K562 (cell line): ENCODE results near the gene LTBR. TPM values are rescaled to one million over a fixed set of nuclear protein-coding genes. Genes with fewer than 3 reads are reported as not detected.

ENCODE experiments used
- ATAC-seq: fragments of 200-7000 bp; cut with Tn5 transposase; 3 replicates; pipeline ENCODE4 v1.9.1; 2020; ENCODE audit warnings: moderate library complexity
- BruUV-seq: library from RNA; stranded (reverse); fragments of 400-500 nt; replicated peaks from 2 replicates; lab custom pipeline; 2021; lab: Mats Ljungman, UMichigan
- CTCF ChIA-PET: fragments of 300-600 bp; formaldehyde crosslinking; extraction: SDS; loops from one replicate; lab custom pipeline; 2021; ENCODE audit warnings: low intra/inter-chr PET ratio; lab: Yijun Ruan, JAX
- POLR2A ChIA-PET: fragments of 300-600, 350-650 bp; sonication (Branson Sonifier 250); formaldehyde crosslinking; extraction: SDS; loops from one replicate; lab custom pipeline; 2021; ENCODE audit warnings: antibody characterized with exemption, inconsistent platforms; lab: Yijun Ruan, JAX
- DNase-seq, 4 experiments: peaks; one replicate each; pipeline versions ENCODE4 v3.0.0 to v3.0.0-alpha.2; 2011 to 2018; ENCODE audit warnings: low spot score in 3 of 4, mixed read lengths in 3 of 4; ENCODE audit errors: extremely low read depth in 1 of 4
- FAIRE-seq: peaks from 2 replicates; lab custom pipeline; 2011; peaks lifted over from hg19 to GRCh38; lab: Jason Lieb, UNC
- H2AFZ ChIP-seq: 2 replicates; pipeline ENCODE4 v1.6.0; 2011; ENCODE audit warnings: low read depth, low read length, control low read depth, inconsistent platforms
- H3K27ac ChIP-seq: fragments of 200-600 bp; 3 replicates; pipeline ENCODE4 v1.8.0; 2011; ENCODE audit warnings: low read depth, mild to moderate bottlenecking, control low read depth, inconsistent platforms, low read length, moderate library complexity, mixed read lengths; ENCODE audit errors: extremely low read depth
- H3K27me3 ChIP-seq, 2 experiments: fragments of 300-600 bp in 1 of 2; 2 replicates in 1 of 2; 3 replicates in 1 of 2; pipeline versions ENCODE4 v1.6.0 to v1.8.0; 2011; ENCODE audit warnings: inconsistent platforms in 2 of 2, low read length in 2 of 2, mild to moderate bottlenecking in 1 of 2, mixed read lengths in 1 of 2, moderate library complexity in 1 of 2; ENCODE audit not compliant: control insufficient read depth in 2 of 2, insufficient read depth in 2 of 2
- H3K36me3 ChIP-seq: fragments of 300-600 bp; 3 replicates; pipeline ENCODE4 v1.8.0; 2011; ENCODE audit warnings: mild to moderate bottlenecking, low read length, inconsistent platforms; ENCODE audit not compliant: control insufficient read depth, insufficient read depth
- H3K4me1 ChIP-seq, 2 experiments: fragments of 200-600 bp in 1 of 2; replicated peaks in 1 of 2; 2 replicates in 1 of 2; 3 replicates in 1 of 2; pipeline versions ENCODE4 v1.5.1 to v1.8.0; 2011; ENCODE audit warnings: inconsistent platforms in 2 of 2, low read length in 2 of 2, mild to moderate bottlenecking in 1 of 2, mixed read lengths in 1 of 2, moderate library complexity in 1 of 2; ENCODE audit not compliant: control insufficient read depth in 2 of 2, insufficient read depth in 2 of 2
- H3K4me2 ChIP-seq: 2 replicates; pipeline ENCODE4 v1.6.1; 2011; ENCODE audit warnings: low read length, control low read depth, inconsistent platforms, mixed read lengths; ENCODE audit not compliant: insufficient read depth
- H3K4me3 ChIP-seq: fragments of 200-600 bp; sonication (generic), shearing (Covaris generic); 2 replicates; pipeline ENCODE4 v1.5.1; 2016; ENCODE audit warnings: control low read depth, inconsistent platforms
- H3K79me2 ChIP-seq: fragments of 200-600 bp; 3 replicates; pipeline ENCODE4 v1.8.0; 2011; ENCODE audit warnings: low read length, inconsistent platforms; ENCODE audit not compliant: control insufficient read depth, insufficient read depth
- H3K9ac ChIP-seq, 2 experiments: 2 replicates each; pipeline versions ENCODE4 v1.6.0 to v1.6.1; 2011; ENCODE audit warnings: low read depth in 2 of 2, low read length in 2 of 2, control low read depth in 1 of 2, inconsistent platforms in 1 of 2, mild to moderate bottlenecking in 1 of 2, mixed read lengths in 1 of 2; ENCODE audit not compliant: insufficient read depth in 1 of 2
- H3K9me1 ChIP-seq: one replicate; pipeline ENCODE4 v1.6.0; 2011; ENCODE audit warnings: inconsistent platforms, mild to moderate bottlenecking, low read length, moderate library complexity; ENCODE audit not compliant: control insufficient read depth, insufficient read depth
- H3K9me3 ChIP-seq: replicated peaks from 2 replicates; pipeline ENCODE4 v1.5.1; 2011; ENCODE audit warnings: low read depth, low read length, inconsistent platforms; ENCODE audit not compliant: control insufficient read depth, insufficient read depth
- H4K20me1 ChIP-seq: replicated peaks from 2 replicates; pipeline ENCODE4 v1.6.1; 2011; ENCODE audit warnings: low read length, inconsistent platforms, mixed read lengths; ENCODE audit not compliant: control insufficient read depth, insufficient read depth
- ATF6 ChIP-seq: sonication (generic); formaldehyde crosslinking; IDR thresholded peaks from 2 replicates; pipeline ENCODE4 v1.4.0; 2020; ENCODE audit warnings: mild to moderate bottlenecking, missing genetic modification reagents
- CREBBP ChIP-seq: IDR thresholded peaks from one replicate; pipeline ENCODE4 v1.6.1; 2012; ENCODE audit warnings: low read depth, mild to moderate bottlenecking, control low read depth, inconsistent platforms, low read length
- EP400 ChIP-seq: fragments of 450-650 bp; IDR thresholded peaks from 2 replicates; pipeline ENCODE4 v1.6.1; 2017; ENCODE audit warnings: antibody characterized with exemption, mild to moderate bottlenecking, moderate library complexity
- FOXM1 ChIP-seq, 2 experiments: fragments of 450-650 bp in 1 of 2; sonication (generic) in 1 of 2; formaldehyde crosslinking in 1 of 2; IDR thresholded peaks; 2 replicates each; pipeline versions ENCODE4 v1.6.1 to v1.9.0; 2017 to 2022; ENCODE audit warnings: low read depth in 2 of 2, mild to moderate bottlenecking in 2 of 2, missing genetic modification reagents in 1 of 2, moderate library complexity in 1 of 2
- GTF2E2 ChIP-seq: fragments of 200-800 bp; sonication (Bioruptor generic); IDR thresholded peaks from 2 replicates; pipeline ENCODE4 v1.6.1; 2016; ENCODE audit warnings: missing genetic modification characterization, missing compliant biosample characterization
- NR3C1 ChIP-seq: sonication (generic); formaldehyde crosslinking; IDR thresholded peaks from 2 replicates; pipeline ENCODE4 v1.8.1; 2022; ENCODE audit warnings: missing genetic modification reagents
- PHB2 ChIP-seq: fragments of 450-650 bp; IDR thresholded peaks from 2 replicates; pipeline ENCODE4 v1.6.1; 2017; ENCODE audit warnings: low read depth
- PTRF ChIP-seq: fragments of 450-650 bp; IDR thresholded peaks from 2 replicates; pipeline ENCODE4 v1.6.1; 2016; ENCODE audit warnings: mild to moderate bottlenecking, missing genetic modification characterization, missing compliant biosample characterization
- TAF1 ChIP-seq: IDR thresholded peaks from 2 replicates; pipeline ENCODE4 v1.6.1; 2011; ENCODE audit warnings: mild to moderate bottlenecking, low read length, moderate library complexity; ENCODE audit not compliant: insufficient read depth, control insufficient read depth, severe bottlenecking; ENCODE audit errors: extremely low read depth
- ZNF512 ChIP-seq: IDR thresholded peaks from 2 replicates; pipeline ENCODE4 v1.6.1; 2016; ENCODE audit warnings: missing genetic modification characterization, missing compliant biosample characterization
- WGBS: fragments of 100-300 bp; shearing (Covaris generic); methylation state at CpG from one replicate; pipeline ENCODE4 v1.1.6; 2016; ENCODE audit warnings: low coverage, mixed read lengths; ENCODE audit not compliant: insufficient coverage; ENCODE audit errors: missing lambda C conversion rate; 5-methylcytosine and 5-hydroxymethylcytosine counted together
- in situ Hi-C: fragments of 300-500 bp; cut with MboI; formaldehyde crosslinking; loops from 4 replicates; pipeline ENCODE4 v1.15.0; 2018; ENCODE audit warnings: inconsistent platforms, mixed read lengths
- intact Hi-C: fragments of 100-400 bp; cut with micrococcal nuclease; formaldehyde crosslinking; loops from 2 replicates; pipeline ENCODE4 v1.14.2; 2022
- polyA plus RNA-seq, 8 experiments: library from polyadenylated mRNA; depleted of rRNA in 4 of 8; stranded (reverse) in 5 of 8; unstranded in 3 of 8; fragments of >200 nt; fragmentation: Nextera tagmentation in 2 of 8; fragmentation: Illumina TruSeq in 1 of 8; extraction: Ambion mirVana in 2 of 8; extraction: Trizol in 1 of 8; gene quantifications; 2 replicates each; pipeline versions ENCODE4 v1.2.1 to v1.2.3, GENCODE V29; 2011 to 2014; ENCODE audit warnings: inconsistent platforms in 1 of 8, missing spikeins in 1 of 8
- total RNA-seq, 7 experiments: library from RNA; depleted of rRNA in 6 of 7; stranded (reverse); fragments of >200 nt in 6 of 7; fragmentation: Illumina TruSeq in 2 of 7; extraction: Trizol in 2 of 7; gene quantifications; 2 replicates each; pipeline versions ENCODE4 v1.2.1 to v1.2.3, GENCODE V29; 2011 to 2021; ENCODE audit warnings: low replicate concordance in 1 of 7

The LTBR gene
- total and polyA plus RNA-seq, 9 of the 15 experiments (the other 6 are each of a cell fraction or from before 2014, with no cell fraction given): 0.96 to 69.0 (median 35.3) TPM

GRCh38 chr12:6374786-6375160 is 9.2 kb upstream of the LTBR start:
- peaks cover 4% of the 10 kb centered on the region for H3K9me1 ChIP-seq
- no peaks in the 10 kb centered on the region for H3K79me2 ChIP-seq
- ATAC-seq (no peak), FAIRE-seq (no peak), DNase-seq (no peak)
- ChIA-PET CTCF (no interaction called here), POLR2A (interaction anchor here (0.6 to 2.1 kb wide), 5 partner anchors 9 to 96 kb away, joined by 3 to 15 read pairs (median 3); partner anchors contain the start of genes LTBR and VAMP1)
- H2AFZ ChIP-seq: no peak overlapping the region
- no peaks in the 10 kb centered on the region for H3K36me3 ChIP-seq
- intact Hi-C loops: no loop called here
- no peaks in the 10 kb centered on the region for H4K20me1 ChIP-seq
- no TSS peak for BruUV-seq
- in situ Hi-C loops: loop anchor here (5.0 kb wide), 1 partner anchor 37 kb away; no protein-coding TSS in a partner anchor
- peaks cover 30 to 44% of the 10 kb centered on the region in 2 experiments; a peak in 4 of 5 replicates for H3K4me1 ChIP-seq
- H3K27me3 ChIP-seq: no peaks in the 10 kb centered on the region
- H3K4me3 ChIP-seq: no peak overlapping the region
- no peak overlapping the region; a peak in 1 of 4 replicates for H3K9ac ChIP-seq
- TF ChIP-seq PHB2: no peak
- TF ChIP-seq CREBBP: no peak
- 74% methylated on average over 3 of the region's 7 CpGs for WGBS
- H3K9me3 ChIP-seq: no peaks in the 10 kb centered on the region
- H3K27ac ChIP-seq: no peak overlapping the region
- no peak overlapping the region for H3K4me2 ChIP-seq

- no peak for DNase-seq
- Histone ChIP-seq H2AFZ (peak within 1 kb of the TSS; percentile 46; the same call in 1 of the 2 replicates), H3K27me3 (no peaks in the 10 kb centered on the region), H3K4me3 (no peak within 1 kb of the TSS), H4K20me1 (no peaks in the 10 kb centered on the region), H3K9me3 (no peaks in the 10 kb centered on the region), H3K9ac (peak within 1 kb of the TSS in 1 of 2 experiments; percentile 75; a peak in 2 of 4 replicates), H3K9me1 (peaks cover 3% of the 10 kb centered on the region), H3K4me2 (no peak within 1 kb of the TSS), H3K27ac (no peak within 1 kb of the TSS), H3K36me3 (no peaks in the 10 kb centered on the region), H3K4me1 (peaks cover 26 to 40% of the 10 kb centered on the region in 2 experiments; a peak in 4 of 5 replicates), H3K79me2 (no peaks in the 10 kb centered on the region)
- CTCF ChIA-PET: no interaction called here
- no TSS peak for BruUV-seq
- in situ Hi-C loops (no loop called here), intact Hi-C loops (no loop called here)
- WGBS: no CpG with 5 or more reads among the region's 15 CpGs
- ATAC-seq: no peak
- POLR2A ChIA-PET: interaction anchor here (0.6 to 2.1 kb wide), 2 partner anchors 8 to 12 kb away, joined by 3 to 15 read pairs; partner anchors contain the start of gene LTBR
- no peak for FAIRE-seq
- TF ChIP-seq TAF1 (no peak), EP400 (no peak), FOXM1 (IDR thresholded peaks at IDR 0.05; ENCODE audit: low read depth) (no peak), FOXM1 (CRISPR knock-in tag; IDR thresholded peaks at IDR 0.05; ENCODE audit: low read depth) (no peak), GTF2E2 (no peak), NR3C1 (no peak), PTRF (tag) (no peak), ATF6 (CRISPR knock-in tag) (no peak), ZNF512 (tag) (no peak)
Observed at GRCh38 chr12:6375269-6376078, 8.5 kb upstream of the LTBR start, which contains the start of gene SCNN1A. TSS of gene SCNN1A (minus strand) at chr12:6375563. CDS start at chr12:6374783, 780 bp downstream.
